Body of pancreas (tissue), 4 donors: ENCODE results near the gene GAP43. TPM values are rescaled to one million over a fixed set of nuclear protein-coding genes. Genes with fewer than 3 reads are reported as not detected.

Source experiments
- ATAC-seq: fragments of 150-250 bp; one replicate; pipeline ENCODE4 v1.9.1; 2016
- DNase-seq, 4 donors: peaks; one replicate each; pipeline ENCODE4 v3.0.0-alpha.2; 2019
- H3K27ac ChIP-seq, 4 donors: fragments of 200-600 bp; sonication (generic); 1 replicate in 3 of 4; 2 replicates in 1 of 4; pipeline versions ENCODE4 v1.5.1 to v1.6.1; 2016 to 2019; ENCODE audit warnings: mild to moderate bottlenecking in 1 of 4, mixed read lengths in 1 of 4, moderate library complexity in 1 of 4
- H3K27me3 ChIP-seq, 2 donors: fragments of 200-600 bp; sonication (generic); one replicate each; pipeline ENCODE4 v1.6.0; 2016; ENCODE audit warnings: mild to moderate bottlenecking in 1 of 2
- H3K36me3 ChIP-seq, 2 donors: fragments of 200-600 bp; sonication (generic); replicated peaks in 1 of 2; 2 replicates each; pipeline ENCODE4 v1.5.1; 2016; ENCODE audit warnings: low read depth in 2 of 2; ENCODE audit not compliant: insufficient read depth in 1 of 2
- H3K4me1 ChIP-seq: fragments of 200-600 bp; sonication (generic); one replicate; pipeline ENCODE4 v1.6.0; 2016
- H3K4me3 ChIP-seq, 2 donors: fragments of 200-600 bp; sonication (generic); 1 replicate in 1 of 2; 2 replicates in 1 of 2; pipeline ENCODE4 v1.5.1; 2016 to 2019
- H3K9me3 ChIP-seq, 3 donors: fragments of 200-600 bp; sonication (generic); 1 replicate in 2 of 3; 2 replicates in 1 of 3; pipeline ENCODE4 v1.5.1; 2016
- CTCF ChIP-seq, 7 experiments: fragments of 450-650 bp in 4 of 7; fragments of 200-600 bp in 3 of 7; sonication (generic) in 3 of 7; IDR thresholded peaks; one replicate each; pipeline ENCODE4 v1.5.1; 2016 to 2019; ENCODE audit warnings: antibody characterized with exemption in 7 of 7
- POLR2A ChIP-seq, 3 donors: fragments of 450-650 bp; IDR thresholded peaks; one replicate each; pipeline ENCODE4 v1.6.1; 2016; ENCODE audit warnings: antibody characterized with exemption in 3 of 3, mild to moderate bottlenecking in 2 of 3
- WGBS, 2 donors: methylation state at CpG; one replicate each; pipeline ENCODE4 v1.1.5; 2017; 5-methylcytosine and 5-hydroxymethylcytosine counted together
- intact Hi-C: fragments of 100-400 bp; cut with DNase I; formaldehyde crosslinking; loops from one replicate; pipeline ENCODE4 v1.15.1; 2023
- total RNA-seq, 2 donors: library from RNA; depleted of rRNA; stranded (reverse); fragments of >200 nt; gene quantifications; one replicate each; pipeline ENCODE4 v1.1.0, GENCODE V29; 2016

GAP43 gene
- total RNA-seq, 2 donors from 2014 or later: 0.26 TPM; not detected in 1

- intact Hi-C loops: no loop called here
These were observed 43.8 kb downstream of the GAP43 start for GRCh38 chr3:115666920-115667737.

GRCh38 chr3:115667738-115668065 lies 44.4 kb downstream of the GAP43 start:
- no peak for TF ChIP-seq POLR2A (IDR thresholded peaks at IDR 0.05)
- TF ChIP-seq CTCF (IDR thresholded peaks at IDR 0.05): no peak
- no peaks in the 10 kb centered on the region for H3K36me3 ChIP-seq
- intact Hi-C loops: no loop called here

More at GRCh38 chr3:115666920-115667737, 43.8 kb downstream of the GAP43 start:
- no peak for DNase-seq
- H3K36me3 ChIP-seq: no peaks in the 10 kb centered on the region
- 75 to 79% methylated on average over 4 of the region's 4 CpGs for WGBS, 2 donors
- TF ChIP-seq CTCF (IDR thresholded peaks at IDR 0.05) (no peak), POLR2A (IDR thresholded peaks at IDR 0.05) (no peak)
- ATAC-seq: no peak
- H3K9me3 ChIP-seq: no peaks in the 10 kb centered on the region
- H3K27me3 ChIP-seq: no peaks in the 10 kb centered on the region
- no peak overlapping the region for H3K4me3 ChIP-seq
- no peak overlapping the region for H3K27ac ChIP-seq
- no peaks in the 10 kb centered on the region for H3K4me1 ChIP-seq

GRCh38 chr3:115670911-115671310 lies 47.6 kb downstream of the GAP43 start:
- Histone ChIP-seq H3K4me3 (no peak overlapping the region), H3K9me3 (no peaks in the 10 kb centered on the region), H3K36me3 (no peaks in the 10 kb centered on the region), H3K27me3 (no peaks in the 10 kb centered on the region), H3K4me1 (no peaks in the 10 kb centered on the region), H3K27ac (no peak overlapping the region)
- TF ChIP-seq POLR2A (IDR thresholded peaks at IDR 0.05) (no peak), CTCF (IDR thresholded peaks at IDR 0.05) (no peak)
- no peak for DNase-seq
- no peak for ATAC-seq
- intact Hi-C loops: no loop called here

More at GRCh38 chr3:115667738-115668065, 44.4 kb downstream of the GAP43 start:
- H3K4me3 ChIP-seq: no peak overlapping the region
- H3K27ac ChIP-seq: no peak overlapping the region
- H3K9me3 ChIP-seq: no peaks in the 10 kb centered on the region
- no peaks in the 10 kb centered on the region for H3K4me1 ChIP-seq
- no peaks in the 10 kb centered on the region for H3K27me3 ChIP-seq
- no peak for ATAC-seq
- no peak for DNase-seq

GRCh38 chr3:115671761-115672455 lies 48.6 kb downstream of the GAP43 start:
- H3K36me3 ChIP-seq: no peaks in the 10 kb centered on the region
- no peak overlapping the region for H3K4me3 ChIP-seq
- no peaks in the 10 kb centered on the region for H3K4me1 ChIP-seq
- H3K27me3 ChIP-seq: no peaks in the 10 kb centered on the region
- H3K27ac ChIP-seq: no peak overlapping the region
- TF ChIP-seq CTCF (IDR thresholded peaks at IDR 0.05): no peak
- TF ChIP-seq POLR2A (IDR thresholded peaks at IDR 0.05): no peak
- intact Hi-C loops: no loop called here
- ATAC-seq (no peak), DNase-seq (no peak)
- 80 to 83% methylated on average over 5 of the region's 5 CpGs for WGBS, 2 donors
- H3K9me3 ChIP-seq: no peaks in the 10 kb centered on the region
